Smooth muscle cell (in vitro differentiated cells): ENCODE measurements around the gene NPAT. TPM values are rescaled to one million over a fixed set of nuclear protein-coding genes. Genes with fewer than 3 reads are reported as not detected.

Source experiments
- DNase-seq: peaks from one replicate; lab custom pipeline; 2025; ENCODE audit not compliant: unreplicated experiment; lab: John Stamatoyannopoulos, UW
- H2AFZ ChIP-seq: fragments of 200-600 bp; sonication (generic); 2 replicates; pipeline ENCODE4 v1.6.0; 2016; ENCODE audit warnings: antibody characterized with exemption, low read depth, mild to moderate bottlenecking
- H3F3A ChIP-seq: fragments of 200-600 bp; sonication (generic); 2 replicates; pipeline ENCODE4 v1.6.0; 2017; ENCODE audit warnings: antibody characterized with exemption, low read depth
- H3K27ac ChIP-seq: fragments of 200-600 bp; sonication (generic); 2 replicates; pipeline ENCODE4 v1.5.1; 2016; ENCODE audit warnings: low read depth, mild to moderate bottlenecking
- H3K27me3 ChIP-seq: fragments of 200-600 bp; sonication (generic); 2 replicates; pipeline ENCODE4 v1.6.1; 2016; ENCODE audit warnings: low read depth, mild to moderate bottlenecking
- H3K36me3 ChIP-seq: fragments of 200-600 bp; sonication (generic); 2 replicates; pipeline ENCODE4 v1.5.1; 2016; ENCODE audit warnings: low read depth
- H3K4me1 ChIP-seq: fragments of 200-600 bp; sonication (generic); 2 replicates; pipeline ENCODE4 v1.5.1; 2016; ENCODE audit warnings: low read depth
- H3K4me2 ChIP-seq: fragments of 200-600 bp; sonication (generic); 2 replicates; pipeline ENCODE4 v1.6.0; 2016; ENCODE audit warnings: mild to moderate bottlenecking
- H3K4me3 ChIP-seq: fragments of 200-600 bp; sonication (generic); 2 replicates; pipeline ENCODE4 v1.5.1; 2016; ENCODE audit warnings: mild to moderate bottlenecking
- H3K79me2 ChIP-seq: fragments of 200-600 bp; sonication (generic); 2 replicates; pipeline ENCODE4 v1.6.0; 2016; ENCODE audit warnings: low read depth, mild to moderate bottlenecking
- H3K9ac ChIP-seq: fragments of 200-600 bp; sonication (generic); 2 replicates; pipeline ENCODE4 v1.6.0; 2016; ENCODE audit warnings: low read depth
- H3K9me3 ChIP-seq: fragments of 200-600 bp; sonication (generic); replicated peaks from 2 replicates; pipeline ENCODE4 v1.5.1; 2016; ENCODE audit warnings: low read depth
- H4K20me1 ChIP-seq: fragments of 200-600 bp; sonication (generic); 2 replicates; pipeline ENCODE4 v1.6.0; 2016; ENCODE audit warnings: low read depth
- WGBS: methylation state at CpG from one replicate; pipeline ENCODE4 v1.1.7; 2016; ENCODE audit warnings: low lambda C conversion rate; 5-methylcytosine and 5-hydroxymethylcytosine counted together
- polyA plus RNA-seq: library from polyadenylated mRNA; unstranded; fragments of >200 nt; fragmentation: Nextera tagmentation; extraction: Ambion mirVana; gene quantifications from 2 replicates; pipeline ENCODE4 v1.2.1, GENCODE V29; 2016
- total RNA-seq: library from RNA; depleted of rRNA; stranded (reverse); fragments of >200 nt; gene quantifications from 2 replicates; pipeline ENCODE4 v1.2.3, GENCODE V29; 2014
- TF ChIP-seq, protein P1 (sequence below): fragments of 200-600 bp; sonication (generic); IDR thresholded peaks from 2 replicates; pipeline ENCODE4 v1.5.1; 2017; ENCODE audit warnings: borderline replicate concordance, mild to moderate bottlenecking, antibody characterized with exemption; ENCODE audit not compliant: insufficient read depth, poor library complexity, severe bottlenecking

The NPAT gene
- total and polyA plus RNA-seq, 2 experiments from 2014 or later, result 6.2 to 21.5 TPM

DNA sequence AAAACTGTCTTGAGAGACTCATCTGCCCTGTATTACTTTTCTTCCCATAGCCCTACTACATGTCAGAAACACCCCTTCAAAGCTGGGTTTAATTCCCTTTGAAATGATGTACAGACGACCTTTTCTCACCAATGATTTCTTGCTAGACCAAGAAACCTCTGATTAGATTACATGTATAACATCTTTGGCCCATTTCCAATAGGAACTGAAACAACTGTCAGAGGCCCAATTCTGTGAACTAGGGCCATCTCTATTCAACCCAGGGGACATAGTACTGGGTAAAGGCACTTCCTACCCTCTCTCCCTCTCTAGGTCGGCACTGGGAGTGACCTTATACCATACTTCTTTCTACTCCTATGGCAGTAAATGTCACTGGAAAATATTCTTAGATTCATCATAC lies 19.4 kb downstream of the NPAT start:
- 85% methylated on average over 2 of the region's 2 CpGs for WGBS
- no peaks in the 10 kb centered on the region for H3K27me3 ChIP-seq
- H3K36me3 ChIP-seq, result no peaks in the 10 kb centered on the region
- H3F3A ChIP-seq, result peaks cover 12% of the 10 kb centered on the region
- H3K27ac ChIP-seq, result no peak overlapping the region
- no peaks in the 10 kb centered on the region for H3K9me3 ChIP-seq
- H3K79me2 ChIP-seq, result peaks cover 22% of the 10 kb centered on the region
- no peak for DNase-seq
- no peak overlapping the region for H3K4me2 ChIP-seq
- no peak overlapping the region for H2AFZ ChIP-seq
- H3K4me3 ChIP-seq, result no peak overlapping the region
- TF ChIP-seq, protein P1, sequence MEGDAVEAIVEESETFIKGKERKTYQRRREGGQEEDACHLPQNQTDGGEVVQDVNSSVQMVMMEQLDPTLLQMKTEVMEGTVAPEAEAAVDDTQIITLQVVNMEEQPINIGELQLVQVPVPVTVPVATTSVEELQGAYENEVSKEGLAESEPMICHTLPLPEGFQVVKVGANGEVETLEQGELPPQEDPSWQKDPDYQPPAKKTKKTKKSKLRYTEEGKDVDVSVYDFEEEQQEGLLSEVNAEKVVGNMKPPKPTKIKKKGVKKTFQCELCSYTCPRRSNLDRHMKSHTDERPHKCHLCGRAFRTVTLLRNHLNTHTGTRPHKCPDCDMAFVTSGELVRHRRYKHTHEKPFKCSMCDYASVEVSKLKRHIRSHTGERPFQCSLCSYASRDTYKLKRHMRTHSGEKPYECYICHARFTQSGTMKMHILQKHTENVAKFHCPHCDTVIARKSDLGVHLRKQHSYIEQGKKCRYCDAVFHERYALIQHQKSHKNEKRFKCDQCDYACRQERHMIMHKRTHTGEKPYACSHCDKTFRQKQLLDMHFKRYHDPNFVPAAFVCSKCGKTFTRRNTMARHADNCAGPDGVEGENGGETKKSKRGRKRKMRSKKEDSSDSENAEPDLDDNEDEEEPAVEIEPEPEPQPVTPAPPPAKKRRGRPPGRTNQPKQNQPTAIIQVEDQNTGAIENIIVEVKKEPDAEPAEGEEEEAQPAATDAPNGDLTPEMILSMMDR, result no peak
- H4K20me1 ChIP-seq, result peaks cover 24% of the 10 kb centered on the region
- H3K4me1 ChIP-seq, result peaks cover 8% of the 10 kb centered on the region
- H3K9ac ChIP-seq, result no peak overlapping the region

DNA sequence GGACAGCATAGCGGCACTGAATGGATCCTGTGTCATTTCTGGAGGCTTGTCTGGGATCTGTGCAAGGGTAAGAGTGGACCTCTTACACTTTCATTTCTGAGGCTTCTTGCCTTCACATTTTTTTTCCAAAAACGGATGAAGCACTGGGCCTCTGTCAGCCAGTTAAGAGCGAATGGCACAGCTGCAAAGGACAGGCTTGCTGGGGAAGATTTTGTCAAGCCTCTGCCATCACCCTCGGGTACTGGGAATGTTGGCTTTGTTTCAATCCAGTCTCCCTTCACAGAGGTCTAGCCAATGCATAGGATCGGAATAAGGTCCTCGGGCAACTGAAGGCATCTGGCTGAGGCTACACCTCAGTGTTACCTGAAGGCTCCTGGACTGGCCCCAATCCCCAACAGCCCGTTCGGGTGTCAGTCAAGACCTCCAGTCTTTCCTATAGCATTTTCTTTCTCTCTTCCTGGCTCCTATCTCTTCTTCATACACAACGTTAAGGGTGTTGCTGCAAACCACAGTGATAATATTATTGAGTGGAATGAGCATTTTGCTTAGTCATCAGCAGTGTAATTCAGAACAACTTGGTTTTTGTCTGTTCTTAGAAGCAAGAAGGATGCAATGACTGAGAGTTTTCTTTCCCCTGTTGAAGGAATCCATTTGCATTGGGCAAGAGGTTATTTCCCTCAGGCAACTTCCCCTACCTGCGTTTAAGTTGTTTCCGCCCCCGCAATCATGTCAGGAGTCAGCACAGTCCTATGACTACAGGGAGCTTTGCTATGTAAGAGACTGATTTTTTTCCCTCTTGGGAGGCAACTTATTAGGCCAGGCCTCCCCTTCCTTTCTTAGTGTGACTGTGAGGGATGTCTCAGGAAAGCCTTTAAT lies 22.8 kb downstream of the NPAT start:
- Histone ChIP-seq H3K4me2 (peak overlapping the region; percentile 47), H3K36me3 (no peaks in the 10 kb centered on the region), H3K4me3 (no peak overlapping the region), H3K27ac (peak overlapping the region; percentile 77), H3K9me3 (no peaks in the 10 kb centered on the region), H4K20me1 (peaks cover 21% of the 10 kb centered on the region), H3K9ac (peak overlapping the region; percentile 28), H3F3A (peaks cover 12% of the 10 kb centered on the region), H3K79me2 (peaks cover 24% of the 10 kb centered on the region), H2AFZ (no peak overlapping the region), H3K27me3 (no peaks in the 10 kb centered on the region), H3K4me1 (peaks cover 8% of the 10 kb centered on the region)
- TF ChIP-seq, protein P1, result no peak
- WGBS, result 63% methylated on average over 12 of the region's 12 CpGs
- DNase-seq, result no peak

DNA sequence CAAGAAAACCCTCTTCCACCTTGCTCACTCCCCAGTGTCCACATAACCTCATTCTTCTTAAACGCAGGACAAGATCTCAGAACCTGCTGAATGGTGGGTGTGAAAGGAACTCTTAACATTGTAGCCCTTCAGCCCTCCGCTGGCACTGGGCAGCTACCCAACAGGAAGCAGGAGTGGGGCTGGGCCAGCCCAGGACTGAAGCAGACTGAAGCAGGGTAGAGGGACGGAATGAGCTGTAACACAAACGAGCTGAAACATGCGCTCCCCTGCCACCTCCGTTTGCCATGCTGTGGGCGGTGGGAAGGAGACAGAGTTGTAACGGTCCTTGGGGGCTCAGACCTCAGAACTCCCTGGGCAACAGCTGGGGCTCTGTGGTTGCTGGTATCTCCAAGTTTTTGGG lies 23.6 kb downstream of the NPAT start:
- H4K20me1 ChIP-seq, result peaks cover 21% of the 10 kb centered on the region

More for the DNA sequence above, 23.6 kb downstream of the NPAT start:
- Histone ChIP-seq H3K27ac (peak overlapping the region; percentile 77), H3F3A (peaks cover 12% of the 10 kb centered on the region), H2AFZ (no peak overlapping the region), H3K4me1 (peaks cover 8% of the 10 kb centered on the region), H3K36me3 (no peaks in the 10 kb centered on the region), H3K4me3 (no peak overlapping the region), H3K27me3 (no peaks in the 10 kb centered on the region), H3K9me3 (no peaks in the 10 kb centered on the region), H3K4me2 (no peak overlapping the region), H3K9ac (no peak overlapping the region), H3K79me2 (peaks cover 24% of the 10 kb centered on the region)
- TF ChIP-seq, protein P1, result no peak
- DNase-seq, result no peak
- WGBS, result 95% methylated on average over 8 of the region's 8 CpGs
